ENCODE results near the gene ITM2B.

ITM2B gene

DNA sequence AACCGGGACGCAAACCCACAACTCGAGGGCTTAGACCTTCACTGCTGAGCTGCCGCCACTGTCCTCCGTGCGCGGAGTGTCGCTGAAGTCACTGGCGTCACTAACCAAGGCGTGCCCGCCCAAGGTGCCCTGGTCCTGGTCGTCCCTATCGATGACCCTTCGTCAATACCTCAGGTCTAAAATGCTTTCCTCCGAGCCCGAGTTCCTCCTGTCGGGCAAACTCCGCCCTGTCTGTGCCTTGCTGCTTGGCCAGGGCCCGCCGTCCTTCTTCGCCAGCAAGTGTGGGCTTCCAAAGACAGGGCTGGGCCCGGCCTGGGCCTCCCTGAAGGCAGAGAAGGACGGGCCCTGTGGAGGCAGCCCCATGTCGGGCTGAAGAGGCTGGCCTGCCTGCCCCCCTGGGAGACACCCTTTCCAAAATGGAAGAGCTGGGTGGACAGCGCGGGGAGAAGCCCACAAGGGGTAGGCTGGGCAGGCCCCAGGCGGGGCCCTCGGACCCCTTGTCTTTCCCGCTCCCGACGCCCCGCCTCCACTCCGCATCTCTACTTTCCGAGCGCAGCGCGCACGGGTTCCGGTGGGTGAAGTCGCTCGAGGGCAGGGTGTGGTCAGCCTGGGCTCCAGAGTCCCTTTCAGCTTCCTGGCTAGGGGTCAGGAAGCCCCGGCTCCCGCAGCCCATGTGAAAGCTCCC, 84.0 kb downstream of the ITM2B start:
- no peak for DNase-seq

DNA sequence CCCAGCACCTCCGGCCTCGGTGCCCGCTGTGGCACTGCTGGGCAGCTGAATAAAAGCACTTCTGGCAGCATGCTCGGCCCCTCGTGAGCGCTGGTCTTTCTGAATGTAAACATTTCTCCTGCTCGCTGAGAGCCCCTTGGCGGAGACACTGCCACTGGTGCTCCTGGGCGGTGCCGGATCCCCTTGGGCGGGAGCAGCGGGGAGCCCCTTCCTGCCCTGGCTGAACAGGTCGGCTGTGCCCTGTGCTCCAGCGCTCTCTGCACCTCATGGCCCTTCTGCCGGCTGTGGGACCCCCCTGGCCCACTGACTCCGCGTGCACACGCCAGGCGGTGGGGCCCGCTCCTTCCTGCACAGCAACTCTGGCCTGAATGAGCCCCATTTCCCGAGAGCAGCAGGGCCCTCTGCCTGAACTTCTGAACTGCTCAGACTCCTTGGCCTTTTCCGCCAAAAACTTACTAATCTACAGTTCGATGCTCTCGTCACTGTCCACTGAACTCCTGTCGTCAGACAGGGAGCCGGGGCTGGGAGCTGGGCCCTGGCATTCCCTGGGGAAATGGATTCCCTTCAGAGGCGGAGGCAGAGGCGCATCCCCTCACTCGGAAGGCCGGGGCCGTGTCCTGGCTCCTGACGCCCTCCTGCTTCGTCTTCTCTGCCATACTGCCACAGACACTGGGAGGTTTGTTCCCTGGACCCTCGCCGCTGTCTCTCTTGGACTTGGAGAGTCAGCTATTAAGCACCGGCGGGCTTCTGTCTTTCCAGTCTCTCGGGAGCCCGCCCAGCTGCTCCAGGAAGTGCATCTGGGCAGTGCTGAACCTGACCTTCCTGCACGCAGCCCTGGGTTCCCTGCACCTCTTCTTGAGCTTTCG, 84.7 kb downstream of the ITM2B start:
- no peak for DNase-seq

DNA sequence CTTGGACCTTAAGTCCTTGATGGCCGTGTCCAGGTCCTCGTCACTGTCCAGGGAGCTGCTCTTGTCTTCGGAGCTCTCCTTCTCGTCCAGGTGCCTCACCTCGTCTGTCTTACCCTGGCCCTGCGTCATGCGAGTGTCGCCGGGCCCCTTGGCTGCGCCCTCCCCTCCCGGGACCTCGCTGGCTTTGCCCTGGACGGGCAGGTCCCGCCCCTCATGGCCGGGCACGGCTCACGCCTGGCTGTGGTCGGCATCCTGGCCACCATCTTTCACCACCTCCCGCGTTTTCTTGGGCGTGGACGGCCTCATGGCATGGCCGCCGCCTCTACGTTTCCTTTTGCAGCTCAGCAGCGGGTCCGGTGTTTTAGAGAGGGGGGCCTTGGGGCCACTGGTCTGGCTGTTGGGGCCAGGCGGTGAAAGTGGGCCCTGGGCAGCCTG, 85.4 kb downstream of the ITM2B start:
- no peak for DNase-seq

DNA sequence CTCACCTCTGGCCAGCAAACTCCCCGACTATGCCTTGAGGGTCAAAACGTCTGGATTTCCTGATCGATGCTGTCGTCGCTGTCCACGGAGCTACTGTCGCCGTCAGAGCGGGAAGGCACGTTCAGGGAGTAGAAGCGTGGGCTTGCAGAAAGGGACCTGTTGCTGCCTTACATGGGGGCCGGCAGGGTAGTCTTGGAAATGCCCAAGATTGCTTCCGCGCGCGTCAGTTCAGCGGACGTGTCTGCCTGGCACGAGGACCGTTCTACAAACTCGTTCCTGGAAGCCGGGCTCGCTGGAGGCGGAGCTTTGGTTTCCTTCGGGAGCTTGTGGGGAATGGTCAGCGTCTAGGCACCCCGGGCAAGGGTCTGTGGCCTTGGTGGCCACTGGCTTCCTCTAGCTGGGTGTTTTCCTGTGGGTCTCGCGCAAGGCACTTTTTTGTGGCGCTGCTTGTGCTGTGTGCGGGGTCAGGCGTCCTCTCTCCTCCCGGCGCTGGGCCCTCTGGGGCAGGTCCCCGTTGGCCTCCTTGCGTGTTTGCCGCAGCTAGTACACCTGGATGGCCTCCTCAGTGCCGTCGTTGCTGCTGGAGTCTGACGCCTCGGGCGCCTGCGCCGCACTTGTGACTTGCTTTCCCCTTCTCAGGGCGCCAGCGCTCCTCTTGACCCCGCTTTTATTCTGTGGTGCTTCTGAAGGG, 86.0 kb downstream of the ITM2B start:
- DNase-seq = no peak

All from NCI-H82 (cell line).